TTC549 (cell line): ENCODE data around the gene CLDN19.
"Not testable (repeated sequence)": the region's sequence is repeated elsewhere in the genome, so short reads cannot be mapped to it uniquely, and the experiment has no call there.

Source experiments
- FAIRE-seq: peaks from 2 replicates; lab custom pipeline; 2012; peaks lifted over from hg19 to GRCh38; lab: Jason Lieb, UNC

Gene CLDN19

GRCh38 chr1:42737986-42738677 lies 1.9 kb downstream of the CLDN19 start:
- FAIRE-seq, result no peak

DNA sequence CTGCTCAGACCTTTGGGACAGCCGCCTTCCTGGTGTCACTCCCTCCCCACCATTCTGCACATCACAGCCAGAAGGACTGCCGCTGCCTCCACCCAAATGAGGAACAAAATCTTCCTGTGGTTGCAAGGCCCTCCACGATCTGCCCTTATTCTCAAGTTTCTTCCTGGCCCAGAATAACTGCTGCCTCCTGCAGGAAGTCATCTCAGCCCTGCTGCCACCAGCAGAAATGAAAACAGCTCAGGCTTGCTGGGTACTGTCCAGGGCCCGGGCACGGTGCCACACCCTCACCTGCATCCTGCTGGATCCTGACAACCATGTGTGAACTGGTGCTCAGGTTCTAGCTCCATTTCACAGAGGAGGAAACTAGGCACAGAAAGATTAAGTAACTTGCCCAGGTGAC lies 2.8 kb downstream of the CLDN19 start:
- FAIRE-seq, result no peak

GRCh38 chr1:42736571-42737200 lies 3.4 kb downstream of the CLDN19 start:
- FAIRE-seq, result no peak

DNA sequence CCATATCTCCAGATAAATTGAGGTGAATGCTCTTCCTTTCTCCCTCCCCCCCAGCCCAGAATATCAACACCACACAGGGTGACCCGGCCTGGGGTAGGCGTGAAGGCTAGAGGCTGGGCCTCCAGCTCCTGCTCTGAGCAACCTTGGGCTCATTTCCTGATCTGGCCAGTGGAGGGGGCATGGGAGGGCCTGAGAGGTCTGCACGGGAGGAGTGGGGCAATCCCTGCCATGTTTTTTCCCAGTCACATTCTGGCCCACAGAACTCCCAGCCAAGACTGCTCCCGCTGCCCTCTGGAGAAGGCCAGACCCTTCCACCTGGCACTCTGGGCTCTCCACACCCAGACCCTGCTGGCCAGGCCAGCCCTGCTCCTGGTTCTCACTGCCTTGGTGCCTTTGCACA lies 3.9 kb downstream of the CLDN19 start:
- no peak for FAIRE-seq

DNA sequence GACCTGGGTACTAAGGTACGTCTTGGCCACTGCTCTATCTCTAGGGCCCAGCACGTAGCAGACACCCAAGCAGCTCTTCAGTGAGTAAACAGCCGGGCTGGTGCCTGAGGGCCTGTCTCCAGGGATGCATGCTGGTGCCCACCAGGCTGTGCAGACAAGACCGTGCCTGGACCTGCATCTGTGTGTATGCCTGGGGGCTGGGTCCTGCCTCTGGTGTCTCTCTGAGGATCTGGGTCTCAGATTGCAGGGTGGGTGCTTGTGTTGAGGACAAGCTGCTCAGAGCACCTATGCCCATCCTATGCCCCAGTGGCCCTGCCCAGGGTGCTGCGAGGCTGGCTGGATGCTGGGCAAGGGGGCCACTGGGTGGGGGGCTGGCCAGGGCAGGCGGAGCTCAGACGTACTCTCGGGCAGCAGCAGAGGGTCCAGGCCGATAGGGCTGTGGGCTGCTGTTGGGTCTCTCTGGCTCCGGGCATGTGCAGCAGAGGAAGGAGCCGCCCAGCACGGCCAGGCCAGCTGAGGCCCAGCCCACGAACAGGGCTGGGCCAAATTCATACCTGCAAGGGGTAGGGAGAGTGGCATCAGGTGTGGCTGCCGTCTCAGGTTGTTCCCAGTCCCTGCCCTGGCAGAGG lies 4.4 kb downstream of the CLDN19 start:
- FAIRE-seq, result no peak

- no peak for FAIRE-seq
Observed at GRCh38 chr1:42735056-42735455, 5.0 kb downstream of the CLDN19 start.

GRCh38 chr1:42734201-42735035 lies 5.6 kb downstream of the CLDN19 start:
- FAIRE-seq, result no peak

DNA sequence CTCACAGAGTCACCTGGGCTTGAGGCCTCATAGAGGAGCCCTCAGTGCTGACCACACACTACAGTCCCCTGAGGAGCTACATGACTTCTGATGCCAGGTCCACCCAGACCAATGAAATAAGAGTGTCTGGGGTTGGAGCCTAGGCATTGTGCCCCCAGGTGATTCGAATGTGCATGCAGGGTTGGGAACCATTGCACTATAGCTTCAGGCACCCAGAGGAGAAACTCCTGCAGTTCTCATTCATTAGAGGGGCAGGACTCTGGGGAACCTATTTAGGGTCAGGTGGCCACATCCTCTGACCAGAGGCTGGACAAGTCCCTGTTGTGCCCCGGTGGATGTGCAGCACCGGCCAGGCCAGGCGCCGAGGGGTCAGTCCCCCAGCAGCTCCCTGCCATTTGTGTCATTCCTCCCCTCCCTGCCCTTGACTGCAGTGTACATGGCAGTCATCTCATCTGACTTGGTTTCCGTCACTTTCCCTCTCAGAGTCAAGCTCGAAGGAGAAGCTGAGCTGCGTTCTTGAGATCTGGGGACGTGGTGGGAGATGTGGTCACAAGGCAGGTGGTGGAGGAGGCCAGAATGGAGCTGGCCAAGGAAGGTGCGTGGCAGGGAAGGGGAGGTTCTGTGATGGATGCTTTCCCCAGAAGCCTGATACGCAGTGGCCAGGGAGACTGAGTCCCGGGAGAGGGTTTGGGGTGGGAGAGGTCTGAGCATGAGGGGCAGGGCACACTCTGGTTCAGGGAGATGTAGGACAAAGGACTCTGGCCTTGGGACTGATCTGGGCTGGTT lies 6.4 kb downstream of the CLDN19 start:
- FAIRE-seq, result no peak

- FAIRE-seq, result no peak
Observed at GRCh38 chr1:42732126-42732680, 7.8 kb downstream of the CLDN19 start.

DNA sequence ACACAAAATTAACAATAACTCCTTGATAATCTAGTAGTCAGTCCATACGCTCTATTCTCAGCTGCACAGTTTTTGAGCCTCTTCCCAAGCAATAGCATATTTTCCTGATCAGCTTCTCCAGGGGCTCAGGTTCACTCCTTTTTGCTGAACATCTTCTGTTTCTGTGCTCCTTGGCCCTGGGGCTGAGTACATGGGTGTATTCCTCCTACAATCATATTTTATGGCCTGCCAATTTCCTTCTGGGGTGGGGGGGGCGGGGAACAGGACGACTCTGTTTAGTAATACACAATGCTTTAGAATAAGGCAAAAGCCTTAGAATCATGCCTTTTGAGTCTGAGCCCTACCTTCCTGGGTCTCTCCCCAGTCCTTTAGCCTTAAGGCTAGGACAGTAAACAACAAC lies 8.5 kb downstream of the CLDN19 start:
- FAIRE-seq, result no peak

GRCh38 chr1:42730988-42731387 lies 9.0 kb downstream of the CLDN19 start:
- FAIRE-seq, result no peak

- no peak for FAIRE-seq
Observed at GRCh38 chr1:42730002-42730401, 10.0 kb downstream of the CLDN19 start.

GRCh38 chr1:42725820-42726219 lies 14.2 kb downstream of the CLDN19 start:
- not testable (repeated sequence) for FAIRE-seq

GRCh38 chr1:42723511-42723910 lies 16.5 kb downstream of the CLDN19 start:
- FAIRE-seq, result no peak

GRCh38 chr1:42722403-42722802 lies 17.6 kb downstream of the CLDN19 start:
- FAIRE-seq, result not testable (repeated sequence)

DNA sequence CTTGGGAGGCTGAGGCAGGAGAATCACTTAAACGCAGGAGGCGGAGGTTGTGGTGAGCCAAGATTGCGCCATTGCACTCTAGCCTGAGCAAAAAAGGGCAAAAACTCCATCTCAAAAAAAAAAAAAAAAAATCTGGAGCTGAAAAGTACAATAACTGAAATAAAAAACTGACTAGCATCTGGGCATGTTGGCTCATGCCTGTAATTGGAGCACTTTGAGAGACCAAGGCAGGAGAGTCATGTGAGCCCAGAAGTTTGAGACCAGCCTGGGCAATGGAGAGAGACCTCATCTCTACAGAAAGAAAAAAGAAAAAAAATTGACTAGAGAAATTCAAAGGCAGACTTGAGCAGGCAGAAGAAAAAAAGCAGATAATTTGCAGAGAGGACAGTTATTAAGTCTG lies 18.1 kb downstream of the CLDN19 start:
- FAIRE-seq, result no peak

- no peak for FAIRE-seq
Observed at GRCh38 chr1:42720868-42721267, 19.2 kb downstream of the CLDN19 start.

GRCh38 chr1:42714441-42714840 lies 25.6 kb downstream of the CLDN19 start:
- not testable (repeated sequence) for FAIRE-seq

DNA sequence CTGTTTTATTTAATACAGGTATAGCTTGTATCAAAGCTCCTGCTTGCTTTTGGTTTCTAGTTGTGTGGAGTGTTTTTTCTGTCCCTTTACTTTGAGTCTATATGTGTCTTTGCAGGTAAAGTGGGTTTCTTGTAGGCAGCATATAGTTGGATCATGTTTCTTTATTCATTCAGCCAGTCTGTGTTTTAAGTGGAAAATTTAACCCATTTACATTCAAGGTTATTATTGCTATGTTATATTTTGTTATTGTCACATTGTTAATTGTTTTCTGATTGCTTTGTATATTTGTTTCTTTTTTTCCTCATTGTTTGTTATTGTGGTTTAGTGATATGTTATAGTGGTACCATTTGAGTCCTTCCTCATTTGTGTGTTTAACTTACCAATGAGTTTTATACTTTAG lies 26.7 kb downstream of the CLDN19 start:
- FAIRE-seq, result no peak

DNA sequence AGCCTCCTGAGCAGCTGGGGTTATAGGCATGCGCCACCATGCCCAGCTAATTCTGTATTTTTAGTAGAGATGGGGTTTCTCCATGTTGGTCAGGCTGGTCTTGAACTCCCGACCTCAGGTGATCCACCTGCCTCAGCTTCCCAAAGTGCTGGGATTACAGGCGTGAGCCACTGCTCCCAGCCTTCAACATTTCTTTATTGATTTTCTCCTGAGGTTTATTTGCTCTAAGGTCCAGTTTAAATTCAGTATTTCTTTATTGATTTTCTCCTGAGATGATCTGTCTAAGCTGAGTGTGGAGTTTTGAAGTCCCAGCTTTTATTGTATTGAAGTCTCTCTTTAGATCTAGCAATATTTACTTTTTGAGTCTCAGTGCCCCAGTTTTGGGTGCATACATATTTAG lies 27.2 kb downstream of the CLDN19 start:
- FAIRE-seq, result not testable (repeated sequence)

DNA sequence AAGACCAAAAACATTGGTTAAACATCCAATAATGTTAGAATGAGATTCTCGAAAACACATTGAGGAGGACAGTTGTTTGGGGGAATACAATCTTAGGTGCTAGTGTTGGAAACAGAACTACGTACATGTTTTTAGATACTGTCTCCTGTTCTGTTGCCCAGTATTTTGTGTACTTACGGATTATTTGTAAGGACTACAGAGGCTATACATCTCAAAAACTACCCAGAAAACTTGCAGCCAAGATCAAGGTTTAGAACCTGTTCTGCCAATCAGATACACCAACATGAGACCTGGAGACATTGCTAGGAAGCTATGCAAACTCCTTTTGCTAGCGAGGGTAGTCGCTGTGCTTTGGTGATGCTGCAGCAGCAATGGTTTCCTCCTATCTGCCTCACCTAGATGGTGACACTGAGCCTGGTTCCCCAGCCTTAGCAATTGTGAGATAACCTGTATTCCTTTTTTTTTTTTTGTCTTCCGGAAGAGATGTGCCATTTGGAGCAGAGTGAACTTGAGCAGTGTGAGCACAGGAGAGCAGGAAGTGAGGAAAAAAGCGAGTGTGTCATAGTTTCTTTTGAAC lies 36.1 kb downstream of the CLDN19 start:
- no peak for FAIRE-seq
